H1 (cell line): Measurements from ENCODE around the gene FHIT. TPM values are rescaled to one million over a fixed set of nuclear protein-coding genes. Genes with fewer than 3 reads are reported as not detected.

Source experiments
- CTCF ChIA-PET: fragments of 300-600 bp; sonication (Branson Sonifier 250); formaldehyde crosslinking; loops from one replicate; lab custom pipeline; 2021; ENCODE audit not compliant: partially characterized antibody; lab: Charles Lee
- POLR2A ChIA-PET: fragments of 300-600 bp; sonication (Branson Sonifier 250); formaldehyde crosslinking; loops from one replicate; lab custom pipeline; 2021; ENCODE audit warnings: inconsistent platforms; ENCODE audit not compliant: partially characterized antibody; lab: Charles Lee
- DNase-seq, 2 experiments: peaks; one replicate each; pipeline versions ENCODE4 v3.0.0 to v3.0.0-alpha.2; 2010 to 2022; ENCODE audit warnings: low spot score in 2 of 2, low read depth in 1 of 2, mixed read lengths in 1 of 2
- FAIRE-seq: peaks from 2 replicates; lab custom pipeline; 2011; peaks lifted over from hg19 to GRCh38; lab: Jason Lieb, UNC
- H2AFZ ChIP-seq: 2 replicates; pipeline ENCODE4 v1.8.1; 2012; ENCODE audit warnings: low read length, inconsistent platforms
- H2AK5ac ChIP-seq: 2 replicates; pipeline ENCODE4 v1.6.1; 2013; ENCODE audit warnings: low read depth, low read length
- H2BK120ac ChIP-seq: replicated peaks from 2 replicates; pipeline ENCODE3; 2013; ENCODE audit warnings: low read depth, low read length, inconsistent platforms
- H2BK12ac ChIP-seq: 2 replicates; pipeline ENCODE4 v1.6.1; 2013; ENCODE audit warnings: low read depth, low read length
- H2BK15ac ChIP-seq: 2 replicates; pipeline ENCODE4 v1.6.1; 2013; ENCODE audit warnings: low read length
- H2BK20ac ChIP-seq: 2 replicates; pipeline ENCODE4 v1.6.1; 2013; ENCODE audit warnings: low read length
- H2BK5ac ChIP-seq: 2 replicates; pipeline ENCODE4 v1.6.1; 2013; ENCODE audit warnings: low read depth, low read length
- H3K14ac ChIP-seq: 2 replicates; pipeline ENCODE4 v1.6.1; 2013; ENCODE audit warnings: inconsistent platforms; ENCODE audit not compliant: insufficient read length
- H3K18ac ChIP-seq: 2 replicates; pipeline ENCODE4 v1.6.1; 2013; ENCODE audit warnings: low read length; ENCODE audit errors: extremely low read depth
- H3K23ac ChIP-seq: 2 replicates; pipeline ENCODE4 v1.6.1; 2013; ENCODE audit warnings: inconsistent platforms; ENCODE audit not compliant: insufficient read length
- H3K23me2 ChIP-seq: 2 replicates; pipeline ENCODE4 v1.6.1; 2013; ENCODE audit warnings: low read depth, low read length
- H3K27ac ChIP-seq: 2 replicates; pipeline ENCODE4 v1.6.1; 2011; ENCODE audit warnings: low read depth, low read length, inconsistent platforms
- H3K27me3 ChIP-seq, 4 experiments: replicated peaks in 1 of 4; 1 replicate in 1 of 4; 2 replicates in 3 of 4; pipeline versions ENCODE4 v1.6.1 to v1.8.1; 2011 to 2013; ENCODE audit warnings: low read length in 3 of 4, mild to moderate bottlenecking in 3 of 4, inconsistent platforms in 2 of 4, mixed read lengths in 2 of 4, moderate library complexity in 1 of 4; ENCODE audit not compliant: control insufficient read depth in 3 of 4, insufficient read depth in 3 of 4; ENCODE audit errors: extremely low read depth in 1 of 4
- H3K36me3 ChIP-seq, 4 experiments: 2 replicates each; pipeline versions ENCODE4 v1.6.1 to v1.8.1; 2011 to 2013; ENCODE audit warnings: mild to moderate bottlenecking in 4 of 4, low read length in 3 of 4, moderate library complexity in 2 of 4, control low read depth in 1 of 4, inconsistent platforms in 1 of 4; ENCODE audit not compliant: insufficient read depth in 4 of 4, control insufficient read depth in 2 of 4
- H3K4ac ChIP-seq: replicated peaks from 2 replicates; pipeline ENCODE3; 2013; ENCODE audit warnings: low read length, low read depth, mixed read lengths, inconsistent platforms; ENCODE audit not compliant: insufficient read length
- H3K4me1 ChIP-seq, 4 experiments: replicated peaks in 1 of 4; 1 replicate in 1 of 4; 2 replicates in 3 of 4; pipeline versions ENCODE4 v1.6.1 to v1.8.1; 2011 to 2013; ENCODE audit warnings: low read length in 3 of 4, inconsistent platforms in 2 of 4, mixed read lengths in 1 of 4; ENCODE audit not compliant: insufficient read depth in 4 of 4, control insufficient read depth in 3 of 4
- H3K4me2 ChIP-seq, 2 experiments: 2 replicates each; pipeline versions ENCODE4 v1.6.1 to v1.8.1; 2011 to 2013; ENCODE audit warnings: low read depth in 2 of 2, low read length in 2 of 2, control low read depth in 1 of 2, inconsistent platforms in 1 of 2, mild to moderate bottlenecking in 1 of 2; ENCODE audit not compliant: insufficient read depth in 1 of 2
- H3K4me3 ChIP-seq, 4 experiments: fragments of 200-600, 300-600 bp in 1 of 4; sonication (generic), shearing (Covaris generic), sonication (Bioruptor Twin) in 1 of 4; 2 replicates each; pipeline versions ENCODE4 v1.5.1 to v1.8.1; 2011 to 2016; ENCODE audit warnings: low read length in 4 of 4, low read depth in 3 of 4, control low read depth in 2 of 4, inconsistent platforms in 2 of 4, mild to moderate bottlenecking in 2 of 4, mixed read lengths in 1 of 4, moderate library complexity in 1 of 4; ENCODE audit not compliant: insufficient read depth in 2 of 4; ENCODE audit errors: extremely low read depth in 1 of 4
- H3K56ac ChIP-seq: replicated peaks from 2 replicates; pipeline ENCODE3; 2013; ENCODE audit warnings: low read depth, mild to moderate bottlenecking, mixed read lengths, low read length, inconsistent platforms; ENCODE audit not compliant: insufficient read length
- H3K79me1 ChIP-seq: 2 replicates; pipeline ENCODE4 v1.6.1; 2013; ENCODE audit warnings: low read depth, low read length, control low read depth
- H3K79me2 ChIP-seq, 2 experiments: 2 replicates each; pipeline versions ENCODE4 v1.6.1 to v1.8.1; 2012 to 2013; ENCODE audit warnings: low read length in 2 of 2, mild to moderate bottlenecking in 2 of 2, inconsistent platforms in 1 of 2; ENCODE audit not compliant: insufficient read depth in 2 of 2, control insufficient read depth in 1 of 2
- H3K9ac ChIP-seq, 4 experiments: replicated peaks in 1 of 4; 1 replicate in 1 of 4; 2 replicates in 3 of 4; pipeline versions ENCODE4 v1.6.1 to v1.8.1; 2011 to 2013; ENCODE audit warnings: low read depth in 3 of 4, low read length in 3 of 4, control low read depth in 2 of 4, mild to moderate bottlenecking in 2 of 4, moderate library complexity in 2 of 4, inconsistent platforms in 1 of 4; ENCODE audit errors: extremely low read depth in 1 of 4
- H3K9me3 ChIP-seq, 2 experiments: 2 replicates each; pipeline versions ENCODE4 v1.6.1 to v1.8.1; 2012 to 2013; ENCODE audit warnings: mild to moderate bottlenecking in 2 of 2, moderate library complexity in 2 of 2, control low read depth in 1 of 2, inconsistent platforms in 1 of 2, low read depth in 1 of 2, low read length in 1 of 2, mixed read lengths in 1 of 2; ENCODE audit not compliant: insufficient read depth in 2 of 2
- H4K20me1 ChIP-seq, 2 experiments: replicated peaks in 1 of 2; 2 replicates each; pipeline versions ENCODE3 to v1.8.1; 2011 to 2013; ENCODE audit warnings: inconsistent platforms in 2 of 2, low read length in 2 of 2, mild to moderate bottlenecking in 1 of 2; ENCODE audit not compliant: insufficient read depth in 2 of 2, control insufficient read depth in 1 of 2
- H4K5ac ChIP-seq: 2 replicates; pipeline ENCODE4 v1.6.1; 2013; ENCODE audit warnings: low read length, low read depth, mixed read lengths, inconsistent platforms; ENCODE audit not compliant: insufficient read length
- H4K8ac ChIP-seq: 2 replicates; pipeline ENCODE4 v1.8.0; 2013; ENCODE audit warnings: mild to moderate bottlenecking, moderate library complexity, low read length, inconsistent platforms; ENCODE audit not compliant: insufficient read depth; ENCODE audit errors: extremely low read depth
- H4K91ac ChIP-seq: replicated peaks from 2 replicates; pipeline ENCODE3; 2013; ENCODE audit warnings: low read length, mixed read lengths, inconsistent platforms; ENCODE audit not compliant: insufficient read length
- CBX5 ChIP-seq: fragments of 300-800, 300-1000 bp; sonication (generic); IDR thresholded peaks from 2 replicates; pipeline ENCODE4 v1.7.1; 2016; ENCODE audit warnings: antibody characterized with exemption, low read length, low read depth
- KDM1A ChIP-seq: fragments of 200-600, 300-600 bp; sonication (generic); IDR thresholded peaks from 2 replicates; pipeline ENCODE4 v1.7.1; 2016; ENCODE audit warnings: mild to moderate bottlenecking, low read length, borderline replicate concordance
- NRF1 ChIP-seq: IDR thresholded peaks from 2 replicates; pipeline ENCODE4 v1.6.1; 2011; ENCODE audit warnings: mild to moderate bottlenecking, low read depth, low read length, improper control_type of control experiment
- POU5F1 ChIP-seq: IDR thresholded peaks from 2 replicates; pipeline ENCODE4 v1.6.1; 2011; ENCODE audit warnings: low read depth, mild to moderate bottlenecking, low read length, moderate library complexity
- RAD21 ChIP-seq, 2 experiments: IDR thresholded peaks in 1 of 2; conservative IDR thresholded peaks in 1 of 2; 2 replicates each; pipeline ENCODE4 v1.6.1; 2011; ENCODE audit warnings: low read depth in 2 of 2, low read length in 2 of 2, improper control_type of control experiment in 1 of 2, inconsistent platforms in 1 of 2, mild to moderate bottlenecking in 1 of 2, moderate library complexity in 1 of 2
- RBBP5 ChIP-seq: IDR thresholded peaks from 2 replicates; pipeline ENCODE4 v1.7.1; 2012; ENCODE audit warnings: low read depth, mild to moderate bottlenecking, inconsistent platforms, low read length, moderate library complexity, borderline replicate concordance
- RNF2 ChIP-seq: fragments of 200-900, 300-1000 bp; sonication (generic); IDR thresholded peaks from 2 replicates; pipeline ENCODE4 v1.7.1; 2016; ENCODE audit warnings: borderline replicate concordance, low read depth, mild to moderate bottlenecking, antibody characterized with exemption, low read length; ENCODE audit not compliant: poor library complexity, severe bottlenecking; ENCODE audit errors: missing control alignments
- SAP30 ChIP-seq: fragments of 300-600 bp; sonication (generic); IDR thresholded peaks from 2 replicates; pipeline ENCODE4 v1.7.1; 2012; ENCODE audit warnings: low read length, moderate library complexity, mild to moderate bottlenecking, inconsistent platforms; ENCODE audit not compliant: insufficient read depth, insufficient replicate concordance
- SIRT6 ChIP-seq: IDR thresholded peaks from one replicate; pipeline ENCODE4 v1.7.1; 2012; ENCODE audit warnings: low read length, inconsistent platforms
- WGBS, 2 experiments: shearing (Covaris generic) in 1 of 2; methylation state at CpG; one replicate each; pipeline versions ENCODE4 v1.1.6 to v1.1.7; 2013 to 2015; ENCODE audit warnings: low lambda C conversion rate in 2 of 2, mixed read lengths in 2 of 2, inconsistent platforms in 1 of 2, low coverage in 1 of 2, missing lambda C conversion rate in 1 of 2; ENCODE audit not compliant: insufficient replicate concordance in 2 of 2, insufficient coverage in 1 of 2, insufficient read length in 1 of 2; ENCODE audit errors: extremely low coverage in 1 of 2, missing lambda C conversion rate in 1 of 2; 5-methylcytosine and 5-hydroxymethylcytosine counted together
- polyA plus RNA-seq, 7 experiments: library from polyadenylated mRNA; depleted of rRNA in 3 of 7; stranded (reverse) in 5 of 7; unstranded in 2 of 7; fragments of >200 nt in 5 of 7; fragments of 200-250 nt in 2 of 7; gene quantifications; 1 replicate in 5 of 7; 2 replicates in 1 of 7; 4 replicates in 1 of 7; pipeline versions ENCODE4 v1.2.1 to v1.2.3, GENCODE V29; 2011 to 2013; ENCODE audit warnings: missing spikeins in 2 of 7, mixed read lengths in 2 of 7
- total RNA-seq: library from RNA; stranded (reverse); fragmentation: NEBNext Ultra II Directional; extraction: Animal tissue kit (Norgen Biotek cat#: 25700); gene quantifications from 2 replicates; pipeline ENCODE4 v1.2.1, GENCODE V29; 2021
- TF ChIP-seq, protein P1 (sequence below): IDR thresholded peaks from 2 replicates; pipeline ENCODE4 v1.6.1; 2012; ENCODE audit warnings: inconsistent platforms
- TF ChIP-seq, protein P2 (sequence below): IDR thresholded peaks from 2 replicates; pipeline ENCODE4 v1.6.1; 2011; ENCODE audit warnings: low read length, improper control_type of control experiment

Gene FHIT
- total and polyA plus RNA-seq, 2 of the 8 experiments (the other 6 are each of a cell fraction or from before 2014, with no cell fraction given), result 1.2 to 3.2 TPM

DNA sequence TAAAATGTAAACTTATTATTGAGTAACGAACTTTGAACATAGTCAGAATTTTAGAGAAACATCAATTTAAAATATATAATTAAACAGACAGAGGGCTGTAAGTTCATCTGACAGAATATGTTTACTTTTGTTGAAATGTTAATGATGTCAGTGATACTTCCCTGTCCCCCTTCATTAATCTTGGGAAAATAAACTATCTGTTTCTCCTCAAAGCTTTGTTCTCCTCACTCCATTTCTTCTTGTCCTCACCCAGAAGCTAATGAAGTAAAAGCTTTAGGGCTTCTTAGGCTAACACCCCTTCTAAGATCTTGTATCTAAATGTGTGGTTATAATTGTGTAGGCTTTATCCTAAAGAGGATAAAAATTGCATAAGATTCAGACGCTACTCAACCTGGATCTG is 1031.8 kb downstream of the FHIT start:
- Histone ChIP-seq H3K4me2 (no peak overlapping the region), H3K9me3 (no peaks in the 10 kb centered on the region), H2BK20ac (no peak overlapping the region), H4K20me1 (no peaks in the 10 kb centered on the region), H2BK5ac (no peak overlapping the region), H3K14ac (no peak overlapping the region), H2BK12ac (no peak overlapping the region), H4K8ac (no peak overlapping the region), H3K4ac (no peak overlapping the region), H3K23ac (no peak overlapping the region), H3K36me3 (no peaks in the 10 kb centered on the region), H4K5ac (no peak overlapping the region), H3K18ac (no peak overlapping the region), H4K91ac (no peak overlapping the region), H2BK15ac (no peak overlapping the region), H3K27ac (no peak overlapping the region), H3K4me3 (no peak overlapping the region), H3K27me3 (no peaks in the 10 kb centered on the region), H2BK120ac (no peak overlapping the region), H3K23me2 (no peaks in the 10 kb centered on the region), H3K56ac (no peak overlapping the region), H3K9ac (no peak overlapping the region), H3K4me1 (no peaks in the 10 kb centered on the region), H2AFZ (no peak overlapping the region), H3K79me1 (no peaks in the 10 kb centered on the region), H2AK5ac (no peak overlapping the region), H3K79me2 (no peaks in the 10 kb centered on the region)
- TF ChIP-seq, protein P1, sequence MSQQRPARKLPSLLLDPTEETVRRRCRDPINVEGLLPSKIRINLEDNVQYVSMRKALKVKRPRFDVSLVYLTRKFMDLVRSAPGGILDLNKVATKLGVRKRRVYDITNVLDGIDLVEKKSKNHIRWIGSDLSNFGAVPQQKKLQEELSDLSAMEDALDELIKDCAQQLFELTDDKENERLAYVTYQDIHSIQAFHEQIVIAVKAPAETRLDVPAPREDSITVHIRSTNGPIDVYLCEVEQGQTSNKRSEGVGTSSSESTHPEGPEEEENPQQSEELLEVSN, result no peak
- TF ChIP-seq POU5F1 (no peak), NRF1 (no peak), KDM1A (no peak), RNF2 (no peak), SIRT6 (no peak), CBX5 (no peak), SAP30 (no peak), RBBP5 (no peak), RAD21 (IDR thresholded peaks at IDR 0.05 in 1 of 2, conservative IDR thresholded peaks at IDR 0.05 in 1 of 2; ENCODE audit: low read depth in 2 of 2, low read length in 2 of 2) (no peak)
- TF ChIP-seq, protein P2, sequence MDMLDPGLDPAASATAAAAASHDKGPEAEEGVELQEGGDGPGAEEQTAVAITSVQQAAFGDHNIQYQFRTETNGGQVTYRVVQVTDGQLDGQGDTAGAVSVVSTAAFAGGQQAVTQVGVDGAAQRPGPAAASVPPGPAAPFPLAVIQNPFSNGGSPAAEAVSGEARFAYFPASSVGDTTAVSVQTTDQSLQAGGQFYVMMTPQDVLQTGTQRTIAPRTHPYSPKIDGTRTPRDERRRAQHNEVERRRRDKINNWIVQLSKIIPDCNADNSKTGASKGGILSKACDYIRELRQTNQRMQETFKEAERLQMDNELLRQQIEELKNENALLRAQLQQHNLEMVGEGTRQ, result no peak
- FAIRE-seq, result no peak
- CTCF ChIA-PET, result no interaction called here
- WGBS, 2 experiments, result 87% methylated on average over 2 of the region's 2 CpGs; no CpG with 5 or more reads in 1 of the 2 experiments
- POLR2A ChIA-PET, result no interaction called here
- DNase-seq, result no peak
